GM12872 (cell line): ENCODE data around the gene MSLN.

Experiments used
- TF ChIP-seq, protein P1 (sequence below): IDR thresholded peaks from 3 replicates; pipeline ENCODE4 v1.5.1; 2011; ENCODE audit warnings: low read depth, mild to moderate bottlenecking, low read length, moderate library complexity; ENCODE audit not compliant: insufficient read depth

MSLN gene

GRCh38 chr16:750485-750884, 10.0 kb upstream of the MSLN start:
- TF ChIP-seq, protein P1, sequence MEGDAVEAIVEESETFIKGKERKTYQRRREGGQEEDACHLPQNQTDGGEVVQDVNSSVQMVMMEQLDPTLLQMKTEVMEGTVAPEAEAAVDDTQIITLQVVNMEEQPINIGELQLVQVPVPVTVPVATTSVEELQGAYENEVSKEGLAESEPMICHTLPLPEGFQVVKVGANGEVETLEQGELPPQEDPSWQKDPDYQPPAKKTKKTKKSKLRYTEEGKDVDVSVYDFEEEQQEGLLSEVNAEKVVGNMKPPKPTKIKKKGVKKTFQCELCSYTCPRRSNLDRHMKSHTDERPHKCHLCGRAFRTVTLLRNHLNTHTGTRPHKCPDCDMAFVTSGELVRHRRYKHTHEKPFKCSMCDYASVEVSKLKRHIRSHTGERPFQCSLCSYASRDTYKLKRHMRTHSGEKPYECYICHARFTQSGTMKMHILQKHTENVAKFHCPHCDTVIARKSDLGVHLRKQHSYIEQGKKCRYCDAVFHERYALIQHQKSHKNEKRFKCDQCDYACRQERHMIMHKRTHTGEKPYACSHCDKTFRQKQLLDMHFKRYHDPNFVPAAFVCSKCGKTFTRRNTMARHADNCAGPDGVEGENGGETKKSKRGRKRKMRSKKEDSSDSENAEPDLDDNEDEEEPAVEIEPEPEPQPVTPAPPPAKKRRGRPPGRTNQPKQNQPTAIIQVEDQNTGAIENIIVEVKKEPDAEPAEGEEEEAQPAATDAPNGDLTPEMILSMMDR, result no peak

DNA sequence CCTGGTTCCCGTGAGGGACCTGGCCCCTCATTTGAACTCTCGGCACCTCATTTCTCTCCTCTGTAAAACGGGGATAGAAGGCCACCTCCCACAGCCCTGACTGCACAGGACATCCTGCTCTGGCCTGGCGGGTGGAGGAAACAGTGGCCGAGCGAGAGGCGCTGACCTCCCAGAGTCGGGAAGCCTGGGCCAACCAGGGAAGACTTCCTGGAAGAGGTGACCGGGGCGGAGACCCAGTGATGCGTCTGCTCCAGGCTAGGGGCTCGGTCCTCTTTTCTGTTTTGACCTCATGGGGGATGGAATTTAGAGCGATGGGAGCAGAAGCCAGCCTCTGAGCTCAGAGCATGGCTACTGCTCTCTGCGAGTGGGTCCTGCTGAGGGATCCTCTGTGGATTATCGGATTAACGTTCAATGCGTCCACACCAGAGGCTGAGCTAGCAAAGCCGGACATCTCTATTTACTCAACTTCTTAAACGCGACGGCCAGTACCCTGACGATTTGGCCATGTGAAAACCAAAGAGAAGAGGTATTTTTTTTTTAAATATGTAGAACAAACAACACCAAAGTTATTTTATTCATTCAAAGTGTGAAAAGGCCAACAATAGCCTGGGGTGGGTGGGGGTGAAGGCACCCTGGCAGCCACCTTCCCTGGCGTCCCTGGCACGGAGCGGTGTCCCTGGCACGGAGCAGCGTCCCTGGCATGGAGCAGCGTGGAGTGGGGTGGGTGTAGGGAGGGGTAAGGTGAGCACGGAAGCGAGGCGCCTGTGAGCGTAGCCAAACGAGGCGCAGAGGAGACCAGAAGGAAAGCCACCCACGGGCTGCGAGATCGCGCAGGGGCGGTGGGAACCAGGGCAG, 9.2 kb upstream of the MSLN start:
- TF ChIP-seq, protein P1, result no peak

DNA sequence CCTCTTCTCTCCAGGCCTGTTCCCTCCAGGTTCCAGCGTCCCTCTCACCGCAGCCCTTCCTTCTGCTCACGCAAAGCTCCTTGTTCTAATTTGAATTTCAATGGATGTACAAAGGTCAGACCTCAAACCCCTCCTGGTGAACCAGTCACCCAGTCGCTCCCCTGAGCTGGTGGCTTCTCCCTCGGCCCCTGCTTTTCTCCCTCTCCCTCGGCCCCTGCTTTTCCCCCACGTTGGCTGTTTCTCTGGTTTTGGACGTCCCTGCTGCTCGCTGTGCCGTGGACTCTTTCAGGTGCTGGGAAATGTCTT, 8.6 kb upstream of the MSLN start:
- TF ChIP-seq, protein P1, result no peak

DNA sequence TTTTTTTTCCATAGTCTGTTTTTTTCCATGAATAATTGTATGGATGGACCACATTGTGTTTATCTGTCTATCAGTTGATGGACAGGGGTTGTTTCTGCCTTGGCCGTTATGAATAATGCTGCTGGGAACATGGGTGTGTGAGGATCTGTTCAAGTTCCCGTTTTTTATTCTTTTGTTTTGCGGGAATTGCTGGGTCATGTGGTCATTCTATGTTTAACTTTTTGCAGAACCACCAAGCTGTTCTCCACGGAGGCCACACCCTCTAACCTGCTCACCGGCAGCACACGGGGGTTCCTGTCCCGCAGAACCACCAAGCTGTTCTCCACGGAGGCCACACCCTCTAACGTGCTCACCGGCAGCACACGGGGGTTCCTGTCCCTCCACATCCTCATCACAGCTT, 5.9 kb upstream of the MSLN start:
- TF ChIP-seq, protein P1, result no peak

GRCh38 chr16:756428-756827, 4.1 kb upstream of the MSLN start:
- TF ChIP-seq, protein P1, result no peak

DNA sequence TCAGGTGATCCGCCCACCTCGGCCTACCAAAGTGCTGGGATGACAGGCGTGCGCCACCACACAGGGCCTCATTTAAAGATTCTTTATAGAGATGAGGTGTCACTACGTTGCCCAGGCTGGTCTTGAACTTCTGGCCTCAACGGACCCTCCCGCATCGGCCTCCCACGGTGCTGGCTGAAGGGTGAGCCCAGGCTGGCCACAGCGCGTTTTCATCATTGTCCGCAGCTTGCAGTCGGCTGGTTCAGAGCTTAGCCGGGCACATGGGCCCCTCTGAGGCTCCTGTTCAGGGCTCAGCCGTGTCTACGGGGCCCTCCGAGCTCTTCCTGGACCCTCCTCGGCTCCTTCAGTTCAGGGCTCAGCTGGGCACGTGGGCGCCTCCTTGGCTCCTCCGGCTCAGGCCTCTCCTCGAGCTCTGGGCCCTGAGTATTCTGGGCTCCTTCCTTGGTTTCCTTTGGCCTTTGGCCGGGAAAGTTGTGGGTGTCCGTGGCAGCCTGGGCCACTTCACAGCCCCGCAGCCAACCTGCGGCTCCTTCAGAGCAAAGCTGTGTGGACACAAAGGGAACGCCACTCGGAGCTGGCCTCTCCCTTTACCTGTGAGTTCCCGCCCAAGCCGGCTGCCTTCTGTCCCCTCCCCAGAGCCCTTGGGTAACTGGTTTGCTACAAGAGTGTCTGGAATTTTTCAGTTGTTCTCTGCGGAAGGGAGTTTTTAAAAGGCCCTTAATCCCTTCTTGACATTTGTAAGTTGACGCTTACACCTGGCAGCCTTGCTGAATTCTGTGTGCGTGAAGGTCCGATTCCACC, 1.2 kb upstream of the MSLN start:
- TF ChIP-seq, protein P1, result no peak

- TF ChIP-seq, protein P1, result no peak
Observed at GRCh38 chr16:760065-760464, 469 bp upstream of the MSLN start.
